DLD1 (cell line): ENCODE data around the gene ANKRD36B.
"Not testable (repeated sequence)": the region's sequence is repeated elsewhere in the genome, so short reads cannot be mapped to it uniquely, and the experiment has no call there.

Source experiments
- in situ Hi-C: cut with HindIII; loops from 2 replicates; pipeline ENCODE4 v1.10.0; 2017; ENCODE audit warnings: low sequenced_read_pairs

The ANKRD36B gene

GRCh38 chr2:97550498-97550897 is 39.2 kb downstream of the ANKRD36B start:
- in situ Hi-C loops, result not testable (repeated sequence)

- in situ Hi-C loops, result not testable (repeated sequence)
Measured at GRCh38 chr2:97549058-97549457, 40.6 kb downstream of the ANKRD36B start.

- in situ Hi-C loops, result not testable (repeated sequence)
Measured at GRCh38 chr2:97548536-97548935, 41.1 kb downstream of the ANKRD36B start.

GRCh38 chr2:97546711-97547110 is 43.0 kb downstream of the ANKRD36B start:
- in situ Hi-C loops, result no loop called here

GRCh38 chr2:97544911-97545310 is 44.8 kb downstream of the ANKRD36B start:
- in situ Hi-C loops, result not testable (repeated sequence)

- in situ Hi-C loops, result not testable (repeated sequence)
Measured at GRCh38 chr2:97525904-97526303, 63.8 kb downstream of the ANKRD36B start.

- in situ Hi-C loops, result not testable (repeated sequence)
Measured at GRCh38 chr2:97523816-97524215, 65.9 kb downstream of the ANKRD36B start.

- in situ Hi-C loops, result not testable (repeated sequence)
Measured at GRCh38 chr2:97522916-97523555, 66.6 kb downstream of the ANKRD36B start.

GRCh38 chr2:97495651-97496050 is 94.0 kb downstream of the ANKRD36B start:
- in situ Hi-C loops, result not testable (repeated sequence)

GRCh38 chr2:97490141-97490540 is 99.5 kb downstream of the ANKRD36B start:
- in situ Hi-C loops, result not testable (repeated sequence)
